Measurements from ENCODE around the gene LPAR1.

DNA sequence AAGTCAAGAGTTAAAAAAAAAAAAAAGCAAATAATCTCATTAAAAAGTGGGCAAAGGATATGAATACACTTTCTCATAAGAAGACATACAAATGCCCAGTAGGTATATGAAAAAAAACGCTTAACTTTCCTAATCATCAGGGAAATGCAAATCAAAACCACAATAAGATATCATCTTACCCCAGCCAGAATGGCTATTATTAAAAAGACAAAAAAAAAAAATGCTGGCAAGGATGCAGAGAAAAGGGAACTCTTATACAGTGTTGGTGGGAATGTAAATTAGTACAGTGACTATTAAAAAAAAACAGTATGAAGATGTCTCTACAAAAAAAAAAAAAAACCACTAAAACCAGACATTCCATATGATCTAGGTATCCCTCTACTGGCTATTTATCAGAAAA is 79.4 kb downstream of the LPAR1 start:
- TF ChIP-seq, protein P1, sequence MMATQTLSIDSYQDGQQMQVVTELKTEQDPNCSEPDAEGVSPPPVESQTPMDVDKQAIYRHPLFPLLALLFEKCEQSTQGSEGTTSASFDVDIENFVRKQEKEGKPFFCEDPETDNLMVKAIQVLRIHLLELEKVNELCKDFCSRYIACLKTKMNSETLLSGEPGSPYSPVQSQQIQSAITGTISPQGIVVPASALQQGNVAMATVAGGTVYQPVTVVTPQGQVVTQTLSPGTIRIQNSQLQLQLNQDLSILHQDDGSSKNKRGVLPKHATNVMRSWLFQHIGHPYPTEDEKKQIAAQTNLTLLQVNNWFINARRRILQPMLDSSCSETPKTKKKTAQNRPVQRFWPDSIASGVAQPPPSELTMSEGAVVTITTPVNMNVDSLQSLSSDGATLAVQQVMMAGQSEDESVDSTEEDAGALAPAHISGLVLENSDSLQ (IDR thresholded peaks at IDR 0.05): no peak
- TF ChIP-seq LEF1 (IDR thresholded peaks at IDR 0.05; ENCODE audit: borderline replicate concordance): no peak
- TF ChIP-seq FOXA1 (IDR thresholded peaks at IDR 0.05): no peak
